K562 (cell line): Measurements from ENCODE around the gene LMO2. TPM values are rescaled to one million over a fixed set of nuclear protein-coding genes. Genes with fewer than 3 reads are reported as not detected.

Source experiments
- ATAC-seq: fragments of 200-7000 bp; cut with Tn5 transposase; 3 replicates; pipeline ENCODE4 v1.9.1; 2020; ENCODE audit warnings: moderate library complexity
- BruUV-seq: library from RNA; stranded (reverse); fragments of 400-500 nt; replicated peaks from 2 replicates; lab custom pipeline; 2021; lab: Mats Ljungman, UMichigan
- CTCF ChIA-PET: fragments of 300-600 bp; formaldehyde crosslinking; extraction: SDS; loops from one replicate; lab custom pipeline; 2021; ENCODE audit warnings: low intra/inter-chr PET ratio; lab: Yijun Ruan, JAX
- POLR2A ChIA-PET: fragments of 300-600, 350-650 bp; sonication (Branson Sonifier 250); formaldehyde crosslinking; extraction: SDS; loops from one replicate; lab custom pipeline; 2021; ENCODE audit warnings: antibody characterized with exemption, inconsistent platforms; lab: Yijun Ruan, JAX
- DNase-seq, 4 experiments: peaks; one replicate each; pipeline versions ENCODE4 v3.0.0 to v3.0.0-alpha.2; 2011 to 2018; ENCODE audit warnings: low spot score in 3 of 4, mixed read lengths in 3 of 4; ENCODE audit errors: extremely low read depth in 1 of 4
- FAIRE-seq: peaks from 2 replicates; lab custom pipeline; 2011; peaks lifted over from hg19 to GRCh38; lab: Jason Lieb, UNC
- H2AFZ ChIP-seq: 2 replicates; pipeline ENCODE4 v1.6.0; 2011; ENCODE audit warnings: low read depth, low read length, control low read depth, inconsistent platforms
- H3K27ac ChIP-seq: fragments of 200-600 bp; 3 replicates; pipeline ENCODE4 v1.8.0; 2011; ENCODE audit warnings: low read depth, mild to moderate bottlenecking, control low read depth, inconsistent platforms, low read length, moderate library complexity, mixed read lengths; ENCODE audit errors: extremely low read depth
- H3K27me3 ChIP-seq, 2 experiments: fragments of 300-600 bp in 1 of 2; 2 replicates in 1 of 2; 3 replicates in 1 of 2; pipeline versions ENCODE4 v1.6.0 to v1.8.0; 2011; ENCODE audit warnings: inconsistent platforms in 2 of 2, low read length in 2 of 2, mild to moderate bottlenecking in 1 of 2, mixed read lengths in 1 of 2, moderate library complexity in 1 of 2; ENCODE audit not compliant: control insufficient read depth in 2 of 2, insufficient read depth in 2 of 2
- H3K36me3 ChIP-seq: fragments of 300-600 bp; 3 replicates; pipeline ENCODE4 v1.8.0; 2011; ENCODE audit warnings: mild to moderate bottlenecking, low read length, inconsistent platforms; ENCODE audit not compliant: control insufficient read depth, insufficient read depth
- H3K4me1 ChIP-seq, 2 experiments: fragments of 200-600 bp in 1 of 2; replicated peaks in 1 of 2; 2 replicates in 1 of 2; 3 replicates in 1 of 2; pipeline versions ENCODE4 v1.5.1 to v1.8.0; 2011; ENCODE audit warnings: inconsistent platforms in 2 of 2, low read length in 2 of 2, mild to moderate bottlenecking in 1 of 2, mixed read lengths in 1 of 2, moderate library complexity in 1 of 2; ENCODE audit not compliant: control insufficient read depth in 2 of 2, insufficient read depth in 2 of 2
- H3K4me2 ChIP-seq: 2 replicates; pipeline ENCODE4 v1.6.1; 2011; ENCODE audit warnings: low read length, control low read depth, inconsistent platforms, mixed read lengths; ENCODE audit not compliant: insufficient read depth
- H3K4me3 ChIP-seq: fragments of 200-600 bp; sonication (generic), shearing (Covaris generic); 2 replicates; pipeline ENCODE4 v1.5.1; 2016; ENCODE audit warnings: control low read depth, inconsistent platforms
- H3K79me2 ChIP-seq: fragments of 200-600 bp; 3 replicates; pipeline ENCODE4 v1.8.0; 2011; ENCODE audit warnings: low read length, inconsistent platforms; ENCODE audit not compliant: control insufficient read depth, insufficient read depth
- H3K9ac ChIP-seq, 2 experiments: 2 replicates each; pipeline versions ENCODE4 v1.6.0 to v1.6.1; 2011; ENCODE audit warnings: low read depth in 2 of 2, low read length in 2 of 2, control low read depth in 1 of 2, inconsistent platforms in 1 of 2, mild to moderate bottlenecking in 1 of 2, mixed read lengths in 1 of 2; ENCODE audit not compliant: insufficient read depth in 1 of 2
- H3K9me1 ChIP-seq: one replicate; pipeline ENCODE4 v1.6.0; 2011; ENCODE audit warnings: inconsistent platforms, mild to moderate bottlenecking, low read length, moderate library complexity; ENCODE audit not compliant: control insufficient read depth, insufficient read depth
- H3K9me3 ChIP-seq: replicated peaks from 2 replicates; pipeline ENCODE4 v1.5.1; 2011; ENCODE audit warnings: low read depth, low read length, inconsistent platforms; ENCODE audit not compliant: control insufficient read depth, insufficient read depth
- H4K20me1 ChIP-seq: replicated peaks from 2 replicates; pipeline ENCODE4 v1.6.1; 2011; ENCODE audit warnings: low read length, inconsistent platforms, mixed read lengths; ENCODE audit not compliant: control insufficient read depth, insufficient read depth
- EHMT2 ChIP-seq: fragments of 450-650 bp; IDR thresholded peaks from 2 replicates; pipeline ENCODE4 v1.6.1; 2018; ENCODE audit warnings: antibody characterized with exemption
- SPI1 ChIP-seq: IDR thresholded peaks from 2 replicates; pipeline ENCODE4 v1.6.1; 2011; ENCODE audit warnings: low read depth, low read length, control low read depth, borderline replicate concordance
- YY1 ChIP-seq, 3 experiments: IDR thresholded peaks; 2 replicates each; pipeline ENCODE4 v1.6.1; 2011; ENCODE audit warnings: low read length in 2 of 3, mild to moderate bottlenecking in 2 of 3, moderate library complexity in 2 of 3, borderline replicate concordance in 1 of 3, control low read depth in 1 of 3, low read depth in 1 of 3; ENCODE audit not compliant: insufficient read depth in 3 of 3, insufficient replicate concordance in 2 of 3, control insufficient read depth in 1 of 3, insufficient read length in 1 of 3; ENCODE audit errors: extremely low read depth in 1 of 3
- ZKSCAN8 ChIP-seq: fragments of 200-800 bp; sonication (Bioruptor generic); IDR thresholded peaks from 2 replicates; pipeline ENCODE4 v1.6.1; 2016; ENCODE audit warnings: missing genetic modification characterization, missing compliant biosample characterization
- ZNF124 ChIP-seq: sonication (generic); formaldehyde crosslinking; IDR thresholded peaks from 2 replicates; pipeline ENCODE4 v1.8.1; 2022; ENCODE audit warnings: missing genetic modification reagents
- WGBS: fragments of 100-300 bp; shearing (Covaris generic); methylation state at CpG from one replicate; pipeline ENCODE4 v1.1.6; 2016; ENCODE audit warnings: low coverage, mixed read lengths; ENCODE audit not compliant: insufficient coverage; ENCODE audit errors: missing lambda C conversion rate; 5-methylcytosine and 5-hydroxymethylcytosine counted together
- in situ Hi-C: fragments of 300-500 bp; cut with MboI; formaldehyde crosslinking; loops from 4 replicates; pipeline ENCODE4 v1.15.0; 2018; ENCODE audit warnings: inconsistent platforms, mixed read lengths
- intact Hi-C: fragments of 100-400 bp; cut with micrococcal nuclease; formaldehyde crosslinking; loops from 2 replicates; pipeline ENCODE4 v1.14.2; 2022
- polyA plus RNA-seq, 8 experiments: library from polyadenylated mRNA; depleted of rRNA in 4 of 8; stranded (reverse) in 5 of 8; unstranded in 3 of 8; fragments of >200 nt; fragmentation: Nextera tagmentation in 2 of 8; fragmentation: Illumina TruSeq in 1 of 8; extraction: Ambion mirVana in 2 of 8; extraction: Trizol in 1 of 8; gene quantifications; 2 replicates each; pipeline versions ENCODE4 v1.2.1 to v1.2.3, GENCODE V29; 2011 to 2014; ENCODE audit warnings: inconsistent platforms in 1 of 8, missing spikeins in 1 of 8
- total RNA-seq, 7 experiments: library from RNA; depleted of rRNA in 6 of 7; stranded (reverse); fragments of >200 nt in 6 of 7; fragmentation: Illumina TruSeq in 2 of 7; extraction: Trizol in 2 of 7; gene quantifications; 2 replicates each; pipeline versions ENCODE4 v1.2.1 to v1.2.3, GENCODE V29; 2011 to 2021; ENCODE audit warnings: low replicate concordance in 1 of 7
- TF ChIP-seq, protein P1 (sequence below), 2 experiments: fragments of 450-650 bp in 1 of 2; sonication (generic) in 1 of 2; formaldehyde crosslinking in 1 of 2; IDR thresholded peaks; 2 replicates each; pipeline versions ENCODE4 v1.7.1 to v1.9.0; 2016 to 2022; ENCODE audit warnings: inconsistent platforms in 1 of 2, mild to moderate bottlenecking in 1 of 2, missing genetic modification reagents in 1 of 2

LMO2 gene
- total and polyA plus RNA-seq, 9 of the 15 experiments (the other 6 are each of a cell fraction or from before 2014, with no cell fraction given), result 6.9 to 126 (median 91.5) TPM

DNA sequence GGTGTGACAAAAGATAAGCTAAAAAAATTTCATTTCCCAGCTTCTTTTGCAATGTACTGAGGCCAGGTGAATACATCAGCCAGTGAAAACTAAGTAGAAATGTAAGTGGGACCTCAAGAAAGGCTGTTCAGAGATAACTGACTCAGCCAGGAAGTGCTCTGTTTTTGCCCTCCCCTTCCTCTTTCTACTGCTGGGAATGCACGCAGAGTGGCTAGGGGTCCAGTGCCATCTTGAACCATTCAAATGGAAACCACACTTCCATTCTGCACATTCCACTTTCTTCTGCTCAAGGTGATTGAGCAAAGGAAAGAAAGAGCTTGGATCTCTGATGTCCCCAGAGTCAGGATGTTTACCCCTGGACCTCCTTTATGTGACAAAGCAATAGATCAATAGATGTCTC, 27.8 kb upstream of the LMO2 start:
- Histone ChIP-seq H3K27me3 (no peaks in the 10 kb centered on the region), H2AFZ (peak overlapping the region; percentile 78), H3K27ac (no peak overlapping the region), H3K9me3 (no peaks in the 10 kb centered on the region), H3K4me1 (peaks cover 0 to 4% of the 10 kb centered on the region in 2 experiments; a peak in 2 of 5 replicates), H3K9me1 (no peaks in the 10 kb centered on the region), H3K4me2 (no peak overlapping the region), H4K20me1 (no peaks in the 10 kb centered on the region), H3K79me2 (no peaks in the 10 kb centered on the region), H3K36me3 (no peaks in the 10 kb centered on the region), H3K9ac (no peak overlapping the region), H3K4me3 (no peak overlapping the region)
- TF ChIP-seq YY1 (IDR thresholded peaks at IDR 0.05; ENCODE audit: borderline replicate concordance in 1 of 3, control insufficient read depth in 1 of 3, extremely low read depth in 1 of 3, insufficient read depth in 3 of 3, insufficient read length in 1 of 3, insufficient replicate concordance in 2 of 3, low read depth in 1 of 3, low read length in 2 of 3), result peak in 1 of 3 experiments; percentile 53
- TF ChIP-seq ZKSCAN8 (CRISPR knock-in tag), result no peak
- no peak for TF ChIP-seq ZNF124 (CRISPR knock-in tag)
- peak; percentile 79 for TF ChIP-seq EHMT2
- peak; percentile 81 for TF ChIP-seq SPI1
- TF ChIP-seq, protein P1, sequence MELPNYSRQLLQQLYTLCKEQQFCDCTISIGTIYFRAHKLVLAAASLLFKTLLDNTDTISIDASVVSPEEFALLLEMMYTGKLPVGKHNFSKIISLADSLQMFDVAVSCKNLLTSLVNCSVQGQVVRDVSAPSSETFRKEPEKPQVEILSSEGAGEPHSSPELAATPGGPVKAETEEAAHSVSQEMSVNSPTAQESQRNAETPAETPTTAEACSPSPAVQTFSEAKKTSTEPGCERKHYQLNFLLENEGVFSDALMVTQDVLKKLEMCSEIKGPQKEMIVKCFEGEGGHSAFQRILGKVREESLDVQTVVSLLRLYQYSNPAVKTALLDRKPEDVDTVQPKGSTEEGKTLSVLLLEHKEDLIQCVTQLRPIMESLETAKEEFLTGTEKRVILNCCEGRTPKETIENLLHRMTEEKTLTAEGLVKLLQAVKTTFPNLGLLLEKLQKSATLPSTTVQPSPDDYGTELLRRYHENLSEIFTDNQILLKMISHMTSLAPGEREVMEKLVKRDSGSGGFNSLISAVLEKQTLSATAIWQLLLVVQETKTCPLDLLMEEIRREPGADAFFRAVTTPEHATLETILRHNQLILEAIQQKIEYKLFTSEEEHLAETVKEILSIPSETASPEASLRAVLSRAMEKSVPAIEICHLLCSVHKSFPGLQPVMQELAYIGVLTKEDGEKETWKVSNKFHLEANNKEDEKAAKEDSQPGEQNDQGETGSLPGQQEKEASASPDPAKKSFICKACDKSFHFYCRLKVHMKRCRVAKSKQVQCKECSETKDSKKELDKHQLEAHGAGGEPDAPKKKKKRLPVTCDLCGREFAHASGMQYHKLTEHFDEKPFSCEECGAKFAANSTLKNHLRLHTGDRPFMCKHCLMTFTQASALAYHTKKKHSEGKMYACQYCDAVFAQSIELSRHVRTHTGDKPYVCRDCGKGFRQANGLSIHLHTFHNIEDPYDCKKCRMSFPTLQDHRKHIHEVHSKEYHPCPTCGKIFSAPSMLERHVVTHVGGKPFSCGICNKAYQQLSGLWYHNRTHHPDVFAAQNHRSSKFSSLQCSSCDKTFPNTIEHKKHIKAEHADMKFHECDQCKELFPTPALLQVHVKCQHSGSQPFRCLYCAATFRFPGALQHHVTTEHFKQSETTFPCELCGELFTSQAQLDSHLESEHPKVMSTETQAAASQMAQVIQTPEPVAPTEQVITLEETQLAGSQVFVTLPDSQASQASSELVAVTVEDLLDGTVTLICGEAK (IDR thresholded peaks at IDR 0.05), result peak; percentile 57
- TF ChIP-seq, protein P1 (CRISPR knock-in tag; IDR thresholded peaks at IDR 0.05), result no peak
- ChIA-PET POLR2A (interaction anchor here (0.9 to 1.3 kb wide), 3 partner anchors 16 to 25 kb away, joined by 3 read pairs; no protein-coding TSS in a partner anchor), CTCF (no interaction called here)
- BruUV-seq, result no TSS peak
- FAIRE-seq (peak; percentile 68), DNase-seq (no peak), ATAC-seq (peak; percentile 70)
- WGBS, result 22% methylated on average over 1 of the region's 1 CpG
- in situ Hi-C loops, result no loop called here
- intact Hi-C loops, result no loop called here
